B cell (primary cell): Measurements from ENCODE around the gene GDF7. TPM values are rescaled to one million over a fixed set of nuclear protein-coding genes. Genes with fewer than 3 reads are reported as not detected.

Source experiments
- ATAC-seq: fragments of 200-7000 bp; cut with Tn5 transposase; one replicate; pipeline ENCODE4 v1.10.0; 2021; ENCODE audit warnings: low read depth, mild to moderate bottlenecking, moderate number of reproducible peaks, moderate library complexity
- CTCF ChIA-PET: fragments of 350-600 bp; sonication (Branson Sonifier 250); formaldehyde crosslinking; loops from one replicate; lab custom pipeline; 2021; ENCODE audit warnings: antibody characterized with exemption, inconsistent platforms; lab: Charles Lee
- POLR2A ChIA-PET: fragments of 350-600 bp; sonication (Branson Sonifier 250); formaldehyde crosslinking; loops from one replicate; lab custom pipeline; 2021; ENCODE audit warnings: antibody characterized with exemption; lab: Charles Lee
- DNase-seq: peaks from one replicate; pipeline ENCODE4 v3.0.0; 2013
- H2AFZ ChIP-seq: 2 replicates; pipeline ENCODE4 v1.6.1; 2012; ENCODE audit warnings: mild to moderate bottlenecking, low read depth, low read length; ENCODE audit not compliant: insufficient read depth, poor library complexity, severe bottlenecking
- H3K27ac ChIP-seq, 2 donors: 1 replicate in 1 of 2; 2 replicates in 1 of 2; pipeline ENCODE4 v1.5.1; 2012 to 2013; ENCODE audit warnings: low read length in 2 of 2, mild to moderate bottlenecking in 2 of 2, moderate library complexity in 1 of 2
- H3K27me3 ChIP-seq, 4 experiments: fragments of 200-600 bp in 1 of 4; sonication (generic) in 1 of 4; replicated peaks in 1 of 4; 1 replicate in 2 of 4; 2 replicates in 2 of 4; pipeline versions ENCODE4 v1.6.1 to v1.7.0; 2013 to 2016; ENCODE audit warnings: low read length in 3 of 4, mild to moderate bottlenecking in 2 of 4, mixed read lengths in 1 of 4, moderate library complexity in 1 of 4; ENCODE audit not compliant: insufficient read depth in 4 of 4, control insufficient read depth in 3 of 4; ENCODE audit errors: control extremely low read depth in 1 of 4
- H3K36me3 ChIP-seq, 2 experiments: replicated peaks in 1 of 2; 1 replicate in 1 of 2; 2 replicates in 1 of 2; pipeline versions ENCODE4 v1.6.1 to v1.7.1; 2013; ENCODE audit warnings: low read length in 1 of 2; ENCODE audit not compliant: insufficient read depth in 2 of 2, control insufficient read depth in 1 of 2; ENCODE audit errors: control extremely low read depth in 1 of 2, extremely low read depth in 1 of 2
- H3K4me1 ChIP-seq, 2 donors: fragments of 200-600 bp in 1 of 2; sonication (generic) in 1 of 2; 1 replicate in 1 of 2; 2 replicates in 1 of 2; pipeline versions ENCODE4 v1.5.1 to v1.6.1; 2013 to 2017; ENCODE audit warnings: low read length in 2 of 2; ENCODE audit not compliant: control insufficient read depth in 2 of 2, insufficient read depth in 2 of 2
- H3K4me2 ChIP-seq: replicated peaks from 2 replicates; pipeline ENCODE3; 2012; ENCODE audit warnings: mild to moderate bottlenecking, low read depth, low read length; ENCODE audit not compliant: poor library complexity, severe bottlenecking
- H3K4me3 ChIP-seq, 5 experiments: fragments of 200-600 bp in 1 of 5; sonication (generic) in 1 of 5; 1 replicate in 3 of 5; 2 replicates in 2 of 5; pipeline versions ENCODE4 v1.5.1 to v1.7.0; 2011 to 2016; ENCODE audit warnings: low read length in 4 of 5, mild to moderate bottlenecking in 4 of 5, low read depth in 2 of 5, control low read depth in 1 of 5, moderate library complexity in 1 of 5; ENCODE audit not compliant: insufficient read depth in 1 of 5; ENCODE audit errors: control extremely low read depth in 1 of 5, extremely low read depth in 1 of 5
- H3K79me2 ChIP-seq: fragments of 200-600 bp; sonication (generic); one replicate; pipeline ENCODE4 v1.6.0; 2016; ENCODE audit warnings: low read length; ENCODE audit not compliant: control insufficient read depth, insufficient read depth
- H3K9ac ChIP-seq: fragments of 200-600 bp; sonication (generic); 2 replicates; pipeline ENCODE4 v1.6.1; 2017; ENCODE audit warnings: mild to moderate bottlenecking, low read length, moderate library complexity
- H3K9me3 ChIP-seq, 3 donors: one replicate each; pipeline versions ENCODE4 v1.6.1 to v1.7.1; 2013; ENCODE audit warnings: low read length in 2 of 3; ENCODE audit not compliant: control insufficient read depth in 2 of 3, insufficient read depth in 1 of 3; ENCODE audit errors: control extremely low read depth in 1 of 3
- H4K20me1 ChIP-seq: 2 replicates; pipeline ENCODE4 v1.6.0; 2012; ENCODE audit warnings: mild to moderate bottlenecking, low read length; ENCODE audit not compliant: insufficient read depth, control insufficient read depth, poor library complexity, severe bottlenecking
- H3K27ac Mint-ChIP-seq: one replicate; pipeline ENCODE4 v1.8.0; 2021; ENCODE audit warnings: mixed read lengths
- H3K27me3 Mint-ChIP-seq: one replicate; pipeline ENCODE4 v1.8.0; 2021; ENCODE audit warnings: mixed read lengths
- H3K4me1 Mint-ChIP-seq: one replicate; pipeline ENCODE4 v1.8.0; 2021; ENCODE audit warnings: mixed read lengths
- H3K4me3 Mint-ChIP-seq: one replicate; pipeline ENCODE4 v1.8.0; 2021; ENCODE audit warnings: mixed read lengths
- H3K9me3 Mint-ChIP-seq: one replicate; pipeline ENCODE4 v1.8.0; 2022; ENCODE audit warnings: mixed read lengths; ENCODE audit not compliant: insufficient read depth
- EZH2 ChIP-seq: IDR thresholded peaks from 2 replicates; pipeline ENCODE4 v1.6.1; 2012; ENCODE audit warnings: borderline replicate concordance, low read depth, mild to moderate bottlenecking, moderate library complexity, low read length; ENCODE audit not compliant: insufficient read depth, poor library complexity, severe bottlenecking
- WGBS: methylation state at CpG from one replicate; pipeline ENCODE4 v1.1.5; 2013; ENCODE audit warnings: missing lambda C conversion rate; ENCODE audit not compliant: insufficient coverage; 5-methylcytosine and 5-hydroxymethylcytosine counted together
- intact Hi-C: fragments of 100-400 bp; cut with micrococcal nuclease; formaldehyde crosslinking; loops from one replicate; pipeline ENCODE4 v1.10.0; 2022
- polyA plus RNA-seq: library from polyadenylated mRNA; depleted of rRNA; stranded (reverse); fragments of >200 nt; gene quantifications from 2 replicates; pipeline ENCODE4 v1.2.3, GENCODE V29; 2012
- total RNA-seq, 2 donors: library from RNA; stranded (reverse); fragments of 120-200 nt in 1 of 2; gene quantifications; 1 replicate in 1 of 2; 2 replicates in 1 of 2; pipeline versions ENCODE4 v1.2.3 to v1.2.4, GENCODE V29; 2013 to 2022
- TF ChIP-seq, protein P1 (sequence below): fragments of 200-600 bp; IDR thresholded peaks from one replicate; pipeline ENCODE4 v1.8.0; 2022; ENCODE audit warnings: antibody characterized with exemption, mild to moderate bottlenecking

GDF7 gene
- total and polyA plus RNA-seq, 2 donors (not counting 1 experiment from before 2014, with no cell fraction given), result 7.0 to 15.3 TPM

DNA sequence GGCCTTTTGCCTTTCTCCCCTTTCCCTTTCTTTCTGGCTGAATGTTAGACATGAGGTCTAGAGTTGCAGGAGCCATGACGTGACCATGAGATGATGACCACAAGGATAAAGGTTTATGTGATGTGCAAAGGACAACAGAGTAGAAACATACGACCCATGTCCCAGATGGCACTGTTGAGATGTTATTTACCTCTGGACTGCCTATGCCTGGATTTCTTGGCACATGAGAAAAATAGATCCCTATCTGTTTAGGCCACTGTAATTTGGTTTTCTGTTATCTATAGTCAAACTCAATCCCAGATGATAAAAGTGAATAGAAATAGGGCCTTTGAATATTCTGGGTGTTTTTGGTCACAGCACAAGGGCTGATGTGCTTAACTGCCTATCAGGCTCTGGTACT, 58.8 kb downstream of the GDF7 start:
- Mint-ChIP-seq H3K27me3 (no peaks in the 10 kb centered on the region), H3K4me1 (no peaks in the 10 kb centered on the region), H3K4me3 (no peak overlapping the region), H3K9me3 (no peaks in the 10 kb centered on the region), H3K27ac (no peak overlapping the region)
- intact Hi-C loops, result no loop called here
- Histone ChIP-seq H2AFZ (no peak overlapping the region), H3K4me3 (no peak overlapping the region), H3K9ac (no peak overlapping the region), H3K4me2 (no peak overlapping the region), H3K9me3 (peaks cover 0 to 4% (median 2%) of the 10 kb centered on the region in 3 donors), H4K20me1 (no peaks in the 10 kb centered on the region), H3K27me3 (no peaks in the 10 kb centered on the region), H3K4me1 (no peaks in the 10 kb centered on the region), H3K36me3 (peaks cover 0 to 3% of the 10 kb centered on the region in 2 experiments), H3K27ac (no peak overlapping the region), H3K79me2 (no peaks in the 10 kb centered on the region)
- ATAC-seq, result no peak
- POLR2A ChIA-PET, result no interaction called here
- no peak for DNase-seq
- WGBS, result 100% methylated on average over 1 of the region's 2 CpGs
- CTCF ChIA-PET, result interaction anchor here (1.0 to 1.2 kb wide), 3 partner anchors 26 to 237 kb away, joined by 3 read pairs; no protein-coding TSS in a partner anchor
- TF ChIP-seq, protein P1, sequence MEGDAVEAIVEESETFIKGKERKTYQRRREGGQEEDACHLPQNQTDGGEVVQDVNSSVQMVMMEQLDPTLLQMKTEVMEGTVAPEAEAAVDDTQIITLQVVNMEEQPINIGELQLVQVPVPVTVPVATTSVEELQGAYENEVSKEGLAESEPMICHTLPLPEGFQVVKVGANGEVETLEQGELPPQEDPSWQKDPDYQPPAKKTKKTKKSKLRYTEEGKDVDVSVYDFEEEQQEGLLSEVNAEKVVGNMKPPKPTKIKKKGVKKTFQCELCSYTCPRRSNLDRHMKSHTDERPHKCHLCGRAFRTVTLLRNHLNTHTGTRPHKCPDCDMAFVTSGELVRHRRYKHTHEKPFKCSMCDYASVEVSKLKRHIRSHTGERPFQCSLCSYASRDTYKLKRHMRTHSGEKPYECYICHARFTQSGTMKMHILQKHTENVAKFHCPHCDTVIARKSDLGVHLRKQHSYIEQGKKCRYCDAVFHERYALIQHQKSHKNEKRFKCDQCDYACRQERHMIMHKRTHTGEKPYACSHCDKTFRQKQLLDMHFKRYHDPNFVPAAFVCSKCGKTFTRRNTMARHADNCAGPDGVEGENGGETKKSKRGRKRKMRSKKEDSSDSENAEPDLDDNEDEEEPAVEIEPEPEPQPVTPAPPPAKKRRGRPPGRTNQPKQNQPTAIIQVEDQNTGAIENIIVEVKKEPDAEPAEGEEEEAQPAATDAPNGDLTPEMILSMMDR, result no peak
- TF ChIP-seq EZH2, result no peak

DNA sequence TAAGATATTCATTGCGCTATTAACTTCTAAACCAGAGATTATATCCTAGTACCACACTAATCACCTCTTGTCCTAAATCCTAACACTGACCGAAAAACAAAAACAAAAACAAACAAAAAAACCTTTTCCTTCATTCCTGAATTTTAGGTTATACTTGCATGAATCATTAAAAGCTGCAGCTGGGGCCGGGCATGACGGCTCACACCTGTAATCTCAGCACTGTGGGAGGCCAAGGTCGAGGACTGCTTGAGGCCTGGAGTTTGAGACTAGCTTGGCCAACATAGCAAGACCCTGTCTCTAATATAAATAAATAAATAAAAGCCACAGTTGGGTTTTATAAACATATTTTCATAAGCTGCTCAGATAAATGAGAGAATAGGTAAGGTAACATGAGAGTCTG, 60.0 kb downstream of the GDF7 start:
- Histone ChIP-seq H2AFZ (no peak overlapping the region), H4K20me1 (no peaks in the 10 kb centered on the region), H3K27ac (no peak overlapping the region), H3K4me3 (no peak overlapping the region), H3K4me2 (no peak overlapping the region), H3K79me2 (no peaks in the 10 kb centered on the region), H3K27me3 (no peaks in the 10 kb centered on the region), H3K9ac (no peak overlapping the region), H3K4me1 (no peaks in the 10 kb centered on the region), H3K9me3 (peaks cover 0 to 3% (median 0%) of the 10 kb centered on the region in 3 donors), H3K36me3 (peaks cover 0 to 3% of the 10 kb centered on the region in 2 experiments)
- no peak overlapping the region for H3K4me3 Mint-ChIP-seq
- no peak overlapping the region for H3K27ac Mint-ChIP-seq
- TF ChIP-seq, protein P1, result no peak
- no peak for TF ChIP-seq EZH2
- CTCF ChIA-PET, result interaction anchor here (1.0 to 1.2 kb wide), 2 partner anchors 27 to 236 kb away, joined by 3 read pairs; no protein-coding TSS in a partner anchor
- POLR2A ChIA-PET, result no interaction called here
- DNase-seq, result no peak
- no peak for ATAC-seq
- no peaks in the 10 kb centered on the region for H3K27me3 Mint-ChIP-seq
- intact Hi-C loops, result no loop called here
- H3K9me3 Mint-ChIP-seq, result no peaks in the 10 kb centered on the region
- WGBS, result no CpG with 5 or more reads among the region's 5 CpGs
- H3K4me1 Mint-ChIP-seq, result no peaks in the 10 kb centered on the region
